ENCODE data around the gene CYP4F2.
A peak's percentile ranks its signal among the peaks of the same experiment; 100 is the strongest.
"Not testable (repeated sequence)": the region's sequence is repeated elsewhere in the genome, so short reads cannot be mapped to it uniquely, and the experiment has no call there.

CYP4F2 gene

GRCh38 chr19:15843894-15844222 is 54.0 kb downstream of the CYP4F2 start:
- not testable (repeated sequence) for FAIRE-seq

DNA sequence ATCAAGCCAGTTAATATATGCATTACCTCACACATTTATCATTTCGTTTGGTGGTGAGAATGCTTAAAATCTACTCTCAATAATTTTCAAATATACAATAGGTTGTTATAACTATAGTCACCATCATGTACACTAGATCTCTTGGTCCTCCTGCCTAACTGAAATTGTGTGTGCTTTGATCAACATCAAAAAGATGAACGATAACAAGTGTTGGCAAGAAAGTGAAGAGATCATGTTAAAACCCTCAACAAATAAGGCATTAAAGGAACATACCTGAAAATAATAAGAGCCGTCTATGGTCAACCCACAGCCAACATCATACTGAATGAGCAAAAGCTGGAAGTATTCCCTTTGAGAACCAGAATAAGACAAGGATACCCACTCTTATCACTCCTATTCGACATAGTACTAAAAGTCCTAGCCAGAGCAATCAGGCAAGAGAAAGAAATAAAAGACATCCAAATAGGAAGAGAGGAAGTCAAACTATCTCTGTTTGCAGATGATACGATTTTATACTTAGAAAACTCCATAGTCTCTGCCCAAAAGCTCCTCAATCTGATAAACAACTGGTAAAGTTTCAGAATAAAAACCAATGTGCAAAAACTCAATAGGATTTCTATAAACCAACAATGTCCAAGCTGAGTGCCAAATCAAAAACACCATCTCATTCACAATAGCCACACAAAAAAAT is 54.5 kb downstream of the CYP4F2 start:
- FAIRE-seq: no peak

DNA sequence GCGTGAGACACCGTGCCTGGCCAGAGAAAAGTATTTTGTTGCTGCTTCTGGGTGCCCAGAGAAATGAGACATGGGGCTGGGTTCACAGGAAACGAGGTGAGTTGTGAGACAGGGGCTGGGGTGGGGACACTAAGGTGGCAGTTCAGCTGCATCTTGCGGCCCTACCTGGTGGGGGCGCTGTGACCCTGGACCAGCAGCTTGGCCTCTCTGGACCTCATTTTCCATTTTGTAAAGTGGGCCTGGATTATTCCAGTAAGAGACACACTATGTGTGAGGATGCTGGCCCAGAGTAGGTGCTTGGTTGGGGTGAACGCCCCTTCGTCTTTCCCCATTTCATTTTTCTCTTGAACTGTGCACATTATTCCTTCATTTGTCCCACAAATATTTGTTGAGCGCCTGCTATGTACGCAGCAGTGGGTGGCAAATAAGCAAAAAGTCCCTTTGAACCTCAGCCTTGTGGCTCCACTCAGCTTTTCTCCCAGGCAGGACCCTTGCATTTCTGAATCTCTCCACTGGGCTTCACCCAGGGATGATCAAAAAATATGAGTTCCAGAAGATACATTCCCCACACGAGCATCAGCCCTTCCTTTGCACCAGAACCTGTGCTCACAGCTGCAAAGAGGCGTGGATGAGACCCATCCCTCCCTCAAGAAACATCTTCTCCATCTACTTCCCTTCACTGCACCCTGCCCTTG is 55.9 kb downstream of the CYP4F2 start:
- FAIRE-seq: no peak

DNA sequence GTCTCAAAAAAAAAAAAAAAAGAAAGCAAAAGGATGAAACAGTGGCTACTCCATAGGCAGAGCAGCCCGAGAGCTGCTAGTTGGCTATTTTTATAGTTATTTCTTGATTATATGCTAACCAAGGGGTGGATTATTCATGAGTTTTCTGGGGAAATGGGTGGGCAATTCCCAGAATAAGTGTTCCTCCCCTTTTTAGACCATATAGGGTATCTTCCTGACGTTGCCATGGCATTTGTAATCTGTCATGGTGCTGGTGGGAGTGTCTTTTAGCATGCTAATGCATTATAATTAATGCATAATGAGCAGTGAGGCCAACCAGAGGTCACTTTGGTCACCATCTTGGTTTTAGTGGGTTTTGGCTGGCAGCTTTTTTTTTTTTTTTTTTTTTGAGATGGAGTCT is 57.0 kb downstream of the CYP4F2 start:
- FAIRE-seq: no peak

- FAIRE-seq: not testable (repeated sequence)
Observed at GRCh38 chr19:15839888-15840287, 58.0 kb downstream of the CYP4F2 start.

DNA sequence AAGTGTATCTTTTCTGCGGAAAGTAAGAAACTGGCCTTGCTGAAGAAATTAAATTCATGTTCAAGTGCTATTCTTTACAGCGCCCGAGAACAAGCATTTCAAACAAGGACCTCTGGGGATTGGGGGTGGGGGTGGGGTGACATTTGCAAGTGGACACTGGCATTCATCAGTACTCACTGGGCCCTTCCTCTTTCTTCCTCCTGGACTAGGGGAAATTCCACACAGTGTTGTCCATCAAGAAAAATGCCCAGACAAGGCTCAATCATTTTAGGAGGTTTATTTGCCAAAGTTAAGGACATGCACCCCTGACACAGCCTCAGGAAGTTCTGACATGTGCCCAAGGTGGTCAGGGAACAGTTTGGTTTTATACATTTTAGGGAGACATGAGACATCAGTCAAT is 59.5 kb downstream of the CYP4F2 start:
- FAIRE-seq: no peak

DNA sequence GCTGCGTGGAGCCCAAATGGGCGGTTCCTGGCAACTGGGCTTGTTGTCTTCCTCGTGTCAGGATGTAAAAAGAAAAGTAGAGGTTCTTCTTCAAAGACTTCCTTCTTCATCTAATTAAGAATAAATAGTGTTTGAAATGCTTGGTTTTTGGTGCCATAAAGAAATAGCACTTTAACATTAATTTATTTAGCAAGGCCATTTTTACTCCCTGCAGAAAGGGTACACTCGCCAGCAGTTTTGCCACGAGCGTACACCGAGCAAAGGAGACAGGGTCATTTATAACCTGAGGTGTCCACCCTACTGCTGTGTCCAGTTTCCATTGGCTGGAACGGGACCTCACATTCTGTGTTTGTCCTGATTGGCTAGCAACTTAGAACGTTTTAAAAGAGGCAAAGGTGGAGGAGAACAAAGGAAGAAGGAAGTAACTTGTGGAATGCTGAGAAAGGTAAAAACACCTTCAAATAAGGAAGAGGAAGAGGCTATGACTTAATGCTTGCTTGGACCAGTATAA is 60.6 kb downstream of the CYP4F2 start:
- no peak for FAIRE-seq

DNA sequence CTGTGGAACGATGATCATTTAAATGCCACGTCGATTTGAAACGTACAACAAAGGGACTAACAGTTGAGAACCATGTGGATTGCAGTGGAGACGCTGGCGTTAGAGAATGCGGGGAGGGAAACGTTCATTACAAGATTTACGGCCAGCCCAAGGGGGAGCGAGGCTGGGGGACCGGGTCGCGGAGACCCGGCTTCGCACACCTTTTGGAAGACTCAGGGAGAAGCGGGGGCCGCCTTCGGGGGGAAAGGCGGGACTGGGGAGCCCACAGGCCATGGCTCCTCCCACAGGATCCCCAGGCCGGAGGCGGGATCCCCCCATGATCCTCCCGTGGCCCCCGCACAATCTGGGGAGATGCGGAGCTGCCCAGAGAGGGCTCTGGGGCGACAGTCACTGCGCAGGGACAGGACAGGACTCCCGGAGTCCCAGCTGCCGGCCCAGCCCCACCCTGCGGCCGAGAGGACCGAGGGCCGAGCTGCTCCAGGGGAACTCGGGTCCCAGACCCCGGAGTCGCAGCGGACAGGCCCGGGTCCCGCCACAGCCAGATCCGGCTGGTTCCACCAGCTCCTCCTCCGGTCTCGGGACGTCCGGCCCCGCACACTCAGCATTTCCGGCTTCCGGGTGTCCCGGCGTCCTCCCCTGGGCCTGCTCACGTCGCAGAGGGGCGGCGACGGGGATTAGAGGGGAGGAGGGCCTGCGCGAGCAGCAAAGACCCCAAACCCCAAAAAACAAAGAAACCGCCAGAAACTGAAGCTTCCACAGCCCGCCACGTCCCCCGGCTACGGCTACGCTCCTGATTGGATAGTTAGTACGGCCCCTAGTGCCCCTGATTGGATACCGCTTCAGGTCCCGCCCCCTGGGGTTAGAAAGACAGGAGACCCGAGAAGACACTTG is 61.3 kb downstream of the CYP4F2 start:
- peak; percentile 97 for FAIRE-seq

DNA sequence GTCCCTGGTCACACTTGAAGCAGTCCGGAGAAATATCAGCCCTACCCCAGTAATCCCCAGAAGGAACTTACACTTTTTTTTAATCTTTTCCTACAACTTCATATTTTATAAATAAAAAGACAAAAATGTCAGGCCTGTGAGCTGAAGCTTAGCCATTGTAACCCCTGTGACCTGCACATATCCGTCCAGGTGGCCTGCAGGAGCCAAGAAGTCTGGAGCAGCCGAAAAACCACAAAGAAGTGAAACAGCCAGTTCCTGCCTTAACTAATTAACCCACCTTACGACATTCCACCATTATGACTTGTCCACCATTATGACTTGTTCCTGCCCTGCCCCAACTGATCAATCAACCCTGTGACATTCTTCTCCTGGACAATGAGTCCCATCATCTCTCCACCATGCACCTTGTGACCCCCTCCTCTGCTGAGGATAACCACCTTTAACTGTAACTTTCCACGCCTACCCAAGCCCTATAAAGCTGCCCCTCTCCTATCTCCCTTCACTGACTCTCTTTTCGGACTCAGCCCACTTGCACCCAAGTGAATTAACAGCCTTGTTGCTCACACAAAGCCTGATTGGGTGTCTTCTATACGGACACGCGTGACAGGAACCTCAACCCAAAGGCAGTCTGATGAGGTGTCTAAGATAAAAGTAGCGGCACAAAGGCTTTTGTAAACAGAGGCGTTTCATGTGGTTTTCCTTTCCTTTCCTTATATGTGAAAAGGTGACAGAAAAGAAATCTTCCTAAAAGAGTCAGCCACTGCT is 62.1 kb downstream of the CYP4F2 start:
- not testable (repeated sequence) for FAIRE-seq

GRCh38 chr19:15834232-15834631 is 63.6 kb downstream of the CYP4F2 start:
- not testable (repeated sequence) for FAIRE-seq

GRCh38 chr19:15831626-15832025 is 66.2 kb downstream of the CYP4F2 start:
- FAIRE-seq: no peak

- FAIRE-seq: no peak
Observed at GRCh38 chr19:15829786-15830185, 68.1 kb downstream of the CYP4F2 start.

DNA sequence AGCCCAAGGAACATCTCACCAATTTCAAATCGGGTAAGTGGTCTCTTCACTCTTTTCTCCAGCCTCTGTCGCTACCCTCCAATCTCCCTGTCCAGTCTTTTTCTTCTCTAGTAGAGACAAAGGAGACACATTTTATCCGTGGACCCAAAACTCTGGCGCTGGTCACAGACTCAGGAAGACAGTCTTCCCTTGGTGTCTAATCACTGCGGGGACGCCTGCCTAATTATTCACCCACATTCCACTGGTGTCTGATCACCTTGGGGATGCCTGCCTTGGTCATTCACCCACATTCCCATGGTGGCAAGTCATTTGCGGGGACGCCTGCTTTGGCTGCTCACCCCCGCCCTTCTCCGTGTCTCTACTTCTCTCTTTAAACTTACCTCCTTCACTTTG is 68.6 kb downstream of the CYP4F2 start:
- FAIRE-seq: no peak

DNA sequence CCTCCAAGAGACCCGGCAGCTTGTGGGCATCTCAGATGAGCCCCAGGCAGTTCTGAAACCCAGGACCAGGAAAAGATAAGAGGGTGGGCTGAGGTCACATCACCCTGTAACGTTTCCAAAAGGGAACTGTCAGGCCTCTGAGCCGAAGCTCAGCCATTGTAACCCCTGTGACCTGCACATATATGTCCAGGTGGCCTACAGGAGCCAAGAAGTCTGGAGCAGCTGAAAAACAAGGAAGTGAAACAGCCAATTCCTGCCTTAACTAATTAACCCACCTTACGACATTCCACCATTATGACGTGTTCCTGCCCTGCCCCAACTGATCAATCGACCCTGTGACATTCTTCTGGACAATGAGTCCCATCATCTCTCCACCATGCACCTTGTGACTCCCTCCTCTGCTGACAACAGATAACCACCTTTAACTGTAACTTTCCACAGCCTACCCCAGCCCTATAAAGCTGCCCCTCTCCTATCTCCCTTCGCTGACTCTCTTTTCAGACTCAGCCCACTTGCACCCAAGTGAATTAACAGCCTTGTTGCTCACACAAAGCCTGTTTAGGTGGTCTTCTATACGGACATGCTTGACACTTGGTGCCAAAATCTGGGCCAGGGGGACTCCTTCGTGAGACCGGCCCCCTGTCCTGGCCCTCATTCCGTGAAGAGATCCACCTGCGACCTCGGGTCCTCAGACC is 69.1 kb downstream of the CYP4F2 start:
- not testable (repeated sequence) for FAIRE-seq

- FAIRE-seq: no peak
Observed at GRCh38 chr19:15828121-15828610, 69.7 kb downstream of the CYP4F2 start.
